Stomach (tissue), 9 donors: ENCODE results near the gene ESRRG. TPM values are rescaled to one million over a fixed set of nuclear protein-coding genes. Genes with fewer than 3 reads are reported as not detected.
"Not testable (repeated sequence)": the region's sequence is repeated elsewhere in the genome, so short reads cannot be mapped to it uniquely, and the experiment has no call there.

Source experiments
- DNase-seq, 2 donors: peaks; one replicate each; pipeline versions ENCODE4 v3.0.0 to v3.0.0-alpha.2; 2013 to 2019
- H3K27ac ChIP-seq, 5 donors: fragments of 200-600 bp in 4 of 5; sonication (generic) in 4 of 5; one replicate each; pipeline ENCODE4 v1.5.1; 2013 to 2019; ENCODE audit warnings: mild to moderate bottlenecking in 1 of 5, moderate library complexity in 1 of 5
- H3K27me3 ChIP-seq, 3 donors: fragments of 200-600 bp; sonication (generic); one replicate each; pipeline ENCODE4 v1.5.1; 2017 to 2019; ENCODE audit warnings: mixed run types in 1 of 3
- H3K36me3 ChIP-seq, 4 donors: fragments of 200-600 bp; sonication (generic); 1 replicate in 3 of 4; 2 replicates in 1 of 4; pipeline ENCODE4 v1.5.1; 2016 to 2019
- H3K4me1 ChIP-seq, 4 donors: fragments of 200-600 bp; sonication (generic); one replicate each; pipeline ENCODE4 v1.5.1; 2016 to 2019
- H3K4me3 ChIP-seq, 4 donors: fragments of 200-600 bp; sonication (generic) in 3 of 4; one replicate each; pipeline ENCODE4 v1.5.1; 2016 to 2019; ENCODE audit warnings: mild to moderate bottlenecking in 1 of 4
- H3K9me3 ChIP-seq, 4 donors: fragments of 200-600 bp; sonication (generic); one replicate each; pipeline ENCODE4 v1.5.1; 2016 to 2019
- EP300 ChIP-seq: sonication (generic); formaldehyde crosslinking; IDR thresholded peaks from one replicate; pipeline ENCODE4 v1.6.1; 2017; ENCODE audit warnings: antibody characterized with exemption
- POLR2A ChIP-seq, 4 donors: fragments of 450-650 bp; IDR thresholded peaks; one replicate each; pipeline ENCODE4 v1.6.1; 2016; ENCODE audit warnings: antibody characterized with exemption in 4 of 4, control low read depth in 2 of 4, mild to moderate bottlenecking in 1 of 4, moderate library complexity in 1 of 4
- POLR2AphosphoS5 ChIP-seq, 3 donors: sonication (generic); formaldehyde crosslinking; IDR thresholded peaks; one replicate each; pipeline ENCODE4 v1.6.1; 2016; ENCODE audit warnings: antibody characterized with exemption in 3 of 3
- WGBS, 5 donors: extraction: QIAGEN DNeasy Blood & Tissue Kit in 3 of 5; methylation state at CpG; one replicate each; pipeline versions ENCODE4 v1.1.5 to v1.1.7; 2013 to 2018; 5-methylcytosine and 5-hydroxymethylcytosine counted together
- intact Hi-C: fragments of 100-400 bp; cut with DNase I; formaldehyde crosslinking; loops from one replicate; pipeline ENCODE4 v1.15.1; 2023; ENCODE audit warnings: low total_unique reads
- polyA plus RNA-seq, 3 donors: library from polyadenylated mRNA; stranded (reverse); fragments of 200-250 nt; gene quantifications; one replicate each; pipeline ENCODE4 v1.2.3, GENCODE V29; 2013
- total RNA-seq, 5 donors: library from RNA; depleted of rRNA; stranded (reverse); fragments of >200 nt; gene quantifications; one replicate each; pipeline versions ENCODE4 v1.1.0 to v1.2.3, GENCODE V29; 2014 to 2016
- TF ChIP-seq, protein P1 (sequence below), 7 experiments: fragments of 450-650 bp in 4 of 7; fragments of 200-600 bp in 3 of 7; sonication (generic) in 3 of 7; IDR thresholded peaks; one replicate each; pipeline ENCODE4 v1.5.1; 2016 to 2019; ENCODE audit warnings: antibody characterized with exemption in 7 of 7, control low read depth in 2 of 7, mild to moderate bottlenecking in 1 of 7
- donor health status: healthy with polysubstance abuse.
- donor health status: Bipolar disorder and iron deficiency.
- donor health status: healthy.

The ESRRG gene
- total and polyA plus RNA-seq, 8 donors: 0.29 to 247 (median 34.2) TPM

DNA sequence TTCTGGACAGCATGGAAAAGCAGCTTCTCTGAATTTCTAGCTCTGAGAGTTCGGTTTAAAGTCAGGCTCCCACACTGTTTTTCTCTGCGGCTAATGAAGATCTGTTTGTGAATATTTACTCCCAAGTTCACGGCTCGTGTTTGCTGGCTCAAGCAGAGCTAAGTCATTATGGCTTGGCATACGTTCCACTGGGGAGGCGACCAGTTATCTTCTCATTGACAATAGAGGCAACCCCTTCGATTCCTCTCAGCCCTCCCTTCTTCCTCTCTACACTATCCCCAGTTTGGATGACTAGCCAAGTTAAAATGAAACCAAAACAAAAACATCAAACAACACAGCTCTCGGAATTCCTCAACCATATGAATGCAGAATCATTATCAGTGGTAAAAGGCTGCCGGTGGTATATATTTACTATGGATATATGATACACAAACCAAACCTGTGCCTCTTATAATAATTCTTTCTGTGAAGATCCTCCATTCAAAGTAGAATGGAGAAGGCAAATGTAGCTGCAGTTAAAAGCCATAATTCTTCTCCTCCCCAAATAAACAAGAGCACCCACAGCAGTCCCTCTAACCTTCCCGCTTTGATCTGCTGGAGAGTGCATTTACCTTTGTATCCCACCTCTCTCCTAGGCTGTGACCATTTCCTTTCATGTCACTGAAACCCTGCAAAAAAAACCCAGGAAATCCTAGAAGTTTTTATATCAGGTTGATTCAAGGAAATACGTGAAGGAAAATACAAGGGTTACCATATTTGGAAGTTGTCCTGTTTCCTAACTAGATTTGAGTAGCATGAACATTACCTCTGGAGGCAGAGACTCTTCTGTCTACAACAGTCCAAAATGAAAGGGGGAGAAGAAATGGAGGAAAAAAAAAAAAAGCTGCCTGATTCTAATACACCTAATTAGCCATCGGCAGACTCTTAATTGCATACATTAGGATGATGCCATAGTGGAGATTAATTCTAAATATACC lies 191.7 kb downstream of the ESRRG start:
- WGBS, 5 donors: 17 to 31% (median 19%) methylated on average over 12 of the region's 12 CpGs
- Histone ChIP-seq H3K36me3 (no peaks in the 10 kb centered on the region), H3K4me3 (peak overlapping the region; percentile 41 to 46 (median 42)), H3K27ac (peak overlapping the region; percentile 54 to 79 (median 74)), H3K4me1 (peaks cover 0 to 37% (median 16%) of the 10 kb centered on the region in 4 donors), H3K27me3 (no peaks in the 10 kb centered on the region), H3K9me3 (no peaks in the 10 kb centered on the region)
- intact Hi-C loops: no loop called here
- DNase-seq: peak in 1 of 2 donors; percentile 58
- TF ChIP-seq, protein P1, sequence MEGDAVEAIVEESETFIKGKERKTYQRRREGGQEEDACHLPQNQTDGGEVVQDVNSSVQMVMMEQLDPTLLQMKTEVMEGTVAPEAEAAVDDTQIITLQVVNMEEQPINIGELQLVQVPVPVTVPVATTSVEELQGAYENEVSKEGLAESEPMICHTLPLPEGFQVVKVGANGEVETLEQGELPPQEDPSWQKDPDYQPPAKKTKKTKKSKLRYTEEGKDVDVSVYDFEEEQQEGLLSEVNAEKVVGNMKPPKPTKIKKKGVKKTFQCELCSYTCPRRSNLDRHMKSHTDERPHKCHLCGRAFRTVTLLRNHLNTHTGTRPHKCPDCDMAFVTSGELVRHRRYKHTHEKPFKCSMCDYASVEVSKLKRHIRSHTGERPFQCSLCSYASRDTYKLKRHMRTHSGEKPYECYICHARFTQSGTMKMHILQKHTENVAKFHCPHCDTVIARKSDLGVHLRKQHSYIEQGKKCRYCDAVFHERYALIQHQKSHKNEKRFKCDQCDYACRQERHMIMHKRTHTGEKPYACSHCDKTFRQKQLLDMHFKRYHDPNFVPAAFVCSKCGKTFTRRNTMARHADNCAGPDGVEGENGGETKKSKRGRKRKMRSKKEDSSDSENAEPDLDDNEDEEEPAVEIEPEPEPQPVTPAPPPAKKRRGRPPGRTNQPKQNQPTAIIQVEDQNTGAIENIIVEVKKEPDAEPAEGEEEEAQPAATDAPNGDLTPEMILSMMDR (IDR thresholded peaks at IDR 0.05): no peak
- TF ChIP-seq POLR2A (IDR thresholded peaks at IDR 0.05): no peak
- no peak for TF ChIP-seq POLR2AphosphoS5 (IDR thresholded peaks at IDR 0.05)
- TF ChIP-seq EP300: no peak

DNA sequence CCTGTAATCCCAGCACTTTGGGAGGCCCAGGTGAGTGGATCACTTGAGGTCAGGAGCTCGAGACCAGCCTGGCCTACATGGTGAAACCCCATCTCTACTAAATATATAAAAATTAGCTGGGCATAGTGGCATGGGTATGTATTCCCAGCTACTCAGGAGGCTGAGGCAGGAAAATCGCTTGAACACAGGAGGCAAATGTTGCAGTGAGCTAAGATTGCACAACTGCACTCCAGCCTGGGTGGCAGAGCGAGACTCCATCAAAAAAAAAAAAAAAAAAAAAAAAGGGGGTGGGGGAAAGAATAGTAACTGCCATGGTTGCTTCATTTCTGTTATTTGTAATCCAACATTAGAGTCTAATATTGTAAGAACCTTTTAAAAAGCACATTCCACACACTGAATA lies 193.4 kb downstream of the ESRRG start:
- intact Hi-C loops, H3K9me3 ChIP-seq: not testable (repeated sequence)
- WGBS, 5 donors: 69 to 79% (median 78%) methylated on average over 3 of the region's 3 CpGs

DNA sequence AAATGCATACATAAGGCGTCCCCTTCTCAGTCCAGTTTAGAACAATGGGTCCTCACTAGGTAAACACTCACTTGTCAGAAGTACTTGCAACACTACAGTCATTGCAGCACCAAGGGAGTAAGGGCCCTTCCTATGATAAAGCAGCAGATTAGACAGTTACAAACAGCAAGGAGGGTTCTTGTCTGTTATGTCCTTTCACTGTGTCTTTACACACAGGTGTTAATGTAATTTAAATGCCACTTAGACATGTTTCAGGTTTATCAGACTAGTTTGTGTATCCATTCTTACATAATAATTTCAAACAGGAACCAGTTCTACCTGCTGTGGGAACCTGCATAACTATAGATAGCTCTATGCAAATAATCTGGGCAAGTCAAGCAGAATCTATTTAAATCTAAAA lies 194.4 kb downstream of the ESRRG start:
- intact Hi-C loops: no loop called here
- WGBS, 5 donors: 14 to 39% (median 33%) methylated on average over 1 of the region's 1 CpG
- TF ChIP-seq, protein P1 (IDR thresholded peaks at IDR 0.05): no peak
- TF ChIP-seq POLR2AphosphoS5 (IDR thresholded peaks at IDR 0.05) (peak in 1 of 3 donors; percentile 64), POLR2A (IDR thresholded peaks at IDR 0.05) (no peak)
- Histone ChIP-seq H3K4me3 (no peak overlapping the region), H3K36me3 (no peaks in the 10 kb centered on the region), H3K9me3 (no peaks in the 10 kb centered on the region), H3K4me1 (peaks cover 0 to 40% (median 16%) of the 10 kb centered on the region in 4 donors), H3K27ac (peak overlapping the region; percentile 43 to 79 (median 55)), H3K27me3 (no peaks in the 10 kb centered on the region)
- DNase-seq: peak in 1 of 2 donors; percentile 82

More for the DNA sequence above, 193.4 kb downstream of the ESRRG start:
- not testable (repeated sequence) for H3K27me3 ChIP-seq, DNase-seq, H3K36me3 ChIP-seq, H3K4me3 ChIP-seq
- H3K4me1 ChIP-seq: peaks cover 0 to 37% (median 16%) of the 10 kb centered on the region in 4 donors
- H3K27ac ChIP-seq: peak overlapping the region in 3 of 5 donors; percentile 55 to 79 (median 65)

DNA sequence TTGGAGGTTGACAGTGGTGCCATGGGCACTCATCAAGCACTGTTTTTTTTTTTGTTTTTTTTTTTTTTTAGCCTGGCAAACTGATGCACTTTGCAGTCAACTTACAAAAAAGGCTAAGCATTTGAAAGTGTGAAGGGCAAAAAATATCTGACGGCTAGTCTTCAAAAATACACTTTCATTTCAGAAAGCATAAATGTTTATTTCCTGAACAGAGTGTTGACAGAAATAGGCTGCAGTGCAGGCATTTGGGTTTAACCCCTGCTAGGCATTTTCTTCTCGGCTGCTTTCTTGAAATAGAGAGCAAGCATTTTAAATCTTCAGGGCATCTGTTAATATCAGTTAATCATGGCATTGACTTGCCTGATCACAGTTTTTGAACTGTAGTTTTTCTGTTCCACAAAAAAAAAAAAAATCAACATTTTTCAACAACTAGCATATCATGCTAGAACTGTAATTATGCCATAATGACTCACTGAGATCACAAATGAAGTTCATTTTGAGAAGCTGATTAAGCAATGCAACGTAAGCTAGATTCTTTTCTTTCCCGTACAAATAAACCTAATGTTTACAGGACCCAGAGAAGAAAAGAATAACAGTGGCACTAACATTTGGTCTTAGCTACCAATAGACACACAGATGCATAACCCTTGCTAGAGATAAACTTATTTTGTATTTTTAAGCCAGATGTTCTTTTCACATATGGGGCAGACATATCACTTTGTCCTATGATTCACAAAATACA lies 199.6 kb downstream of the ESRRG start:
- H3K36me3 ChIP-seq: no peaks in the 10 kb centered on the region
- no peak overlapping the region for H3K4me3 ChIP-seq
- H3K9me3 ChIP-seq: no peaks in the 10 kb centered on the region
- TF ChIP-seq POLR2A (IDR thresholded peaks at IDR 0.05) (no peak), EP300 (no peak), POLR2AphosphoS5 (IDR thresholded peaks at IDR 0.05) (no peak)
- TF ChIP-seq, protein P1 (IDR thresholded peaks at IDR 0.05): no peak
- WGBS, 5 donors: 12 to 43% (median 21%) methylated on average over 4 of the region's 4 CpGs
- DNase-seq: peak in 1 of 2 donors; percentile 10
- H3K27ac ChIP-seq: peak overlapping the region in 1 of 5 donors; percentile 44
- H3K4me1 ChIP-seq: peaks cover 0 to 21% (median 5%) of the 10 kb centered on the region in 4 donors
- no peaks in the 10 kb centered on the region for H3K27me3 ChIP-seq
- intact Hi-C loops: no loop called here
